SK-N-SH treated with all-trans-retinoic acid at 6 μM for 48 hours (cell line): Measurements from ENCODE around the gene ZNF860.

Source experiments
- ATAC-seq: fragments of 200-7000 bp; cut with Tn5 transposase; 3 replicates; pipeline ENCODE4 v1.9.1; 2020; ENCODE audit warnings: mild to moderate bottlenecking, moderate library complexity
- ARNTL ChIP-seq: fragments of 450-650 bp; formaldehyde crosslinking; IDR thresholded peaks from 2 replicates; pipeline ENCODE4 v1.5.0; 2020; ENCODE audit warnings: low read depth, mild to moderate bottlenecking, moderate library complexity, borderline replicate concordance
- BACH2 ChIP-seq: fragments of 250-450 bp; sonication (Bioruptor Pico); IDR thresholded peaks from 2 replicates; pipeline ENCODE4 v1.9.0; 2021; ENCODE audit warnings: mild to moderate bottlenecking, borderline replicate concordance
- CSRNP3 ChIP-seq: fragments of 250-450 bp; sonication (Bioruptor Pico); IDR thresholded peaks from 2 replicates; pipeline ENCODE4 v1.5.1; 2021; ENCODE audit warnings: mild to moderate bottlenecking, moderate library complexity
- GLIS3 ChIP-seq: fragments of 250-450 bp; sonication (Bioruptor Pico); IDR thresholded peaks from 2 replicates; pipeline ENCODE4 v1.5.0; 2020; ENCODE audit warnings: mild to moderate bottlenecking, moderate library complexity
- ISL1 ChIP-seq: fragments of 250-450 bp; sonication (Bioruptor Pico); IDR thresholded peaks from 2 replicates; pipeline ENCODE4 v2.1.2; 2022; ENCODE audit warnings: mild to moderate bottlenecking, moderate library complexity
- OSR1 ChIP-seq: fragments of 250-450 bp; sonication (Bioruptor Pico); IDR thresholded peaks from 2 replicates; pipeline ENCODE4 v1.8.0; 2022; ENCODE audit warnings: moderate library complexity, mild to moderate bottlenecking, inconsistent platforms
- PPARA ChIP-seq: fragments of 250-450 bp; sonication (Bioruptor Pico); IDR thresholded peaks from 2 replicates; pipeline ENCODE4 v1.5.0; 2020; ENCODE audit warnings: mild to moderate bottlenecking, borderline replicate concordance
- RARB ChIP-seq: fragments of 250-450 bp; sonication (Bioruptor Pico); IDR thresholded peaks from 2 replicates; pipeline ENCODE4 v1.8.0; 2021; ENCODE audit warnings: mild to moderate bottlenecking, moderate library complexity
- SNAI2 ChIP-seq: fragments of 250-450 bp; sonication (Bioruptor Pico); IDR thresholded peaks from 2 replicates; pipeline ENCODE4 v1.5.0; 2020; ENCODE audit warnings: mild to moderate bottlenecking, moderate library complexity
- TCF4 ChIP-seq: fragments of 250-450 bp; sonication (Bioruptor Pico); IDR thresholded peaks from 2 replicates; pipeline ENCODE4 v1.8.0; 2021; ENCODE audit warnings: mild to moderate bottlenecking, moderate library complexity, borderline replicate concordance
- TOX ChIP-seq: fragments of 250-450 bp; sonication (Bioruptor Pico); IDR thresholded peaks from 2 replicates; pipeline ENCODE4 v1.8.0; 2021; ENCODE audit warnings: mild to moderate bottlenecking, moderate library complexity, borderline replicate concordance
- ZC3H10 ChIP-seq: fragments of 250-450 bp; sonication (Bioruptor Pico); IDR thresholded peaks from 2 replicates; pipeline ENCODE4 v1.5.1; 2021; ENCODE audit warnings: mild to moderate bottlenecking, moderate library complexity
- ZFP3 ChIP-seq: fragments of 250-450 bp; sonication (Bioruptor Pico); IDR thresholded peaks from 2 replicates; pipeline ENCODE4 v1.5.0; 2020; ENCODE audit warnings: mild to moderate bottlenecking, moderate library complexity
- ZNF565 ChIP-seq: fragments of 450-650 bp; formaldehyde crosslinking; conservative IDR thresholded peaks from 2 replicates; pipeline ENCODE4 v1.5.0; 2020; ENCODE audit warnings: low read depth, mild to moderate bottlenecking, moderate library complexity
- ZNF70 ChIP-seq: fragments of 450-650 bp; formaldehyde crosslinking; IDR thresholded peaks from 2 replicates; pipeline ENCODE4 v1.5.0; 2020; ENCODE audit warnings: mild to moderate bottlenecking, moderate library complexity
- ZNF8 ChIP-seq: fragments of 450-650 bp; formaldehyde crosslinking; IDR thresholded peaks from 2 replicates; pipeline ENCODE4 v1.5.0; 2020; ENCODE audit warnings: mild to moderate bottlenecking, moderate library complexity

Gene ZNF860

GRCh38 chr3:32037932-32038267 is 56.4 kb downstream of the ZNF860 start:
- no peak for TF ChIP-seq CSRNP3
- TF ChIP-seq, all 23 proteins: peak for 0
- no peak for ATAC-seq

- ATAC-seq: no peak
- no peak for TF ChIP-seq ZNF70 (CRISPR knock-in tag)
- no peak for TF ChIP-seq GLIS3 (CRISPR knock-in tag)
- no peak for TF ChIP-seq ISL1
- no peak for TF ChIP-seq BACH2 (CRISPR knock-in tag)
- no peak for TF ChIP-seq ZFP3 (CRISPR knock-in tag)
- no peak for TF ChIP-seq TOX (CRISPR knock-in tag)
- no peak for TF ChIP-seq ZNF565 (CRISPR knock-in tag)
- no peak for TF ChIP-seq TCF4 (CRISPR knock-in tag)
- no peak for TF ChIP-seq OSR1 (CRISPR knock-in tag)
- TF ChIP-seq ZNF8 (CRISPR knock-in tag): no peak
- TF ChIP-seq ZC3H10 (CRISPR knock-in tag): no peak
- no peak for TF ChIP-seq ARNTL
- TF ChIP-seq SNAI2 (CRISPR knock-in tag): no peak
- TF ChIP-seq RARB (CRISPR knock-in tag): no peak
- no peak for TF ChIP-seq PPARA (CRISPR knock-in tag)
Observed at GRCh38 chr3:32041316-32041715, 59.8 kb downstream of the ZNF860 start.
